C4-2B (cell line): ENCODE results near the gene KLHL17.

ENCODE experiments used
- CTCF ChIP-seq: fragments of 450-650 bp; conservative IDR thresholded peaks from 2 replicates; pipeline ENCODE4 v1.5.1; 2017; ENCODE audit warnings: mild to moderate bottlenecking
- ZFX ChIP-seq: fragments of 450-650 bp; IDR thresholded peaks from 2 replicates; pipeline ENCODE4 v1.6.1; 2017

GRCh38 chr1:918353-918752 lies 42.0 kb upstream of the KLHL17 start:
- TF ChIP-seq ZFX = no peak
- no peak for TF ChIP-seq CTCF
